Activated CD8-positive, alpha-beta T cell treated with anti-CD3 and anti-CD28 coated beads, Interleukin-2, amount 10 ng/mL, durations not matched to agents 7 days and 5 days (primary cell): ENCODE measurements around the gene TXNRD2. TPM values are rescaled to one million over a fixed set of nuclear protein-coding genes. Genes with fewer than 3 reads are reported as not detected.
"Not testable (repeated sequence)": the region's sequence is repeated elsewhere in the genome, so short reads cannot be mapped to it uniquely, and the experiment has no call there.

Experiments
- ATAC-seq: fragments of 150-1000 bp; cut with Tn5 transposase; one replicate; pipeline ENCODE4 v1.10.0; 2021; ENCODE audit warnings: moderate library complexity
- CTCF ChIA-PET: fragments of 350-600 bp; sonication (Branson Sonifier 250); formaldehyde crosslinking; loops from one replicate; lab custom pipeline; 2021; ENCODE audit warnings: antibody characterized with exemption; lab: Charles Lee
- POLR2A ChIA-PET: fragments of 350-600 bp; sonication (Branson Sonifier 250); formaldehyde crosslinking; loops from one replicate; lab custom pipeline; 2021; ENCODE audit warnings: antibody characterized with exemption; lab: Charles Lee
- DNase-seq: peaks from one replicate; pipeline ENCODE4 v3.0.0-alpha.2; 2020
- H3K27ac Mint-ChIP-seq: one replicate; pipeline ENCODE4 v1.8.0; 2021; ENCODE audit warnings: mild to moderate bottlenecking, mixed read lengths
- H3K27me3 Mint-ChIP-seq: one replicate; pipeline ENCODE4 v1.8.0; 2021; ENCODE audit warnings: low read depth, mixed read lengths
- H3K36me3 Mint-ChIP-seq: one replicate; pipeline ENCODE4 v1.8.0; 2021; ENCODE audit warnings: low read depth, mixed read lengths
- H3K4me1 Mint-ChIP-seq: one replicate; pipeline ENCODE4 v1.8.0; 2021; ENCODE audit warnings: low read depth, mixed read lengths
- H3K4me3 Mint-ChIP-seq: one replicate; pipeline ENCODE4 v1.8.0; 2021; ENCODE audit warnings: mild to moderate bottlenecking, mixed read lengths
- H3K9me3 Mint-ChIP-seq: one replicate; pipeline ENCODE4 v1.8.0; 2022; ENCODE audit warnings: mixed read lengths; ENCODE audit not compliant: insufficient read depth
- total RNA-seq, 2 experiments: library from RNA; stranded (reverse); gene quantifications; one replicate each; pipeline ENCODE4 v1.2.3, GENCODE V29; 2021

The TXNRD2 gene
- total RNA-seq, 2 experiments from 2014 or later: 16.1 to 19.3 TPM

DNA sequence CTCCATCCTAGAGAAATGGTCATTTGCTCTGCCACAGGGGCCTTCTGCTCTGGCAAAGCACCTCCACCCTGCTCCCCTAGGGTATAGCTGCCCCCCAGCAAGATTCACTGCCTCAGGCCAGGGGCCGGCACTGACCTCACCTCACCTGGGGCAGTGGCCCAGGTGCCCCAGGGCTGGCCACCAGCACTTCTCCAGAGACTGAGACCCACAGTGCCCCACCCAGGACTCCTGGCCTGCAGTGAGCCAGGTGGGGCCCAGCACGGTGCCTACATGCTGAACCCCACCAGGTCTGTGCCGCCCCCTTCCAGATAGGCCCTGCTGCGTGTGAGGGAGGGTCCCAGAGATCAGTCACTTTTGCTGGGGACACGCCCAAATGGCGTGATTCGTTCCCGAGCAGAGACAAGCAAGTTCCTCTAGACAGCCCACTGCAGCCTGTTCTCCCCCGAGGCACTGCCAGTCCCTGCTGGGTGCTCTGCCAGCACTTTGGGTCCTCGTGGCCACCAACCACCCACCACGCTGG lies 97.7 kb downstream of the TXNRD2 start:
- CTCF ChIA-PET: interaction anchor here (1.2 to 2.3 kb wide), 3 partner anchors 12 to 67 kb away, joined by 3 to 10 read pairs (median 7); no protein-coding TSS in a partner anchor
- POLR2A ChIA-PET: interaction anchor here (0.8 to 1.4 kb wide), 4 partner anchors 10 to 67 kb away, joined by 3 to 9 read pairs (median 4); partner anchors contain the start of genes GNB1L and RTL10
- H3K4me3 Mint-ChIP-seq: no peak overlapping the region

DNA sequence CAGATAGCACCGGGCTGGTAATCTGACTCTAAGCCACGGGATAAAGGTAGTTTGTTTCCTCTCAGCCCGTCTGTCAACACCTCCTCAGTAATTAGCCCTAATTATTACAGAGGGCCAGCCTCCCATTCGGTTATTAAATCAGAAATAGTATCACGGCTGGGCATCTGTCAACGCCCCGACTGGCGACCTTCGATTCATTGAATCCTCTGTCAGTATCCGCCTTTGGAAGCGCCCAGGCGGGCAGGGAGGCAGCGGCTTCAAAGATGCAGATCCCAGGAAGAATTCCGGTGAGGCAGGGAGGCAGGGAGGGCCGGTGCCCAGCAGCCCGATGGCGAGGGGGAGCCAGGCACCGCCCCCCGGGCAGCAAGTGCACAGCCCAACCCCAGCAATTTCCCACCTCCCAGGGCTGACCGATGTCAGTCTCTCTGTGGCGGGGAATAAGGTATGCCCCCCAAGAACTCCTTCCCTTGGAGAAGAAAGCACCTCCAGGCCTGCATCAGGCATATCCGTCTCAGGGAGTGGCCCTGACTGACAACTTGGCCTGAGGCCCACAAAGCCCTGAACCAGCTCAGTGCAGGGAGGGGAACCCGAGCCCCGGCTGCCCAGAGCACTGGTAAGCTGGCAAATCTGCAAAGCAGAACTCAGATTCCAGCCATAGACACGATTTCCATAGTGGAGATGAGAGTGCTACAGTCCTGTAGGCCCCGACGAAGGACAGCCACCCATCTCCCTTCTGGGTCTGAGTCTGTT lies 98.3 kb downstream of the TXNRD2 start:
- ATAC-seq (no peak), DNase-seq (no peak)
- Mint-ChIP-seq H3K9me3 (no peaks in the 10 kb centered on the region), H3K27ac (no peak overlapping the region), H3K36me3 (peaks cover 17% of the 10 kb centered on the region), H3K27me3 (no peaks in the 10 kb centered on the region), H3K4me1 (peaks cover 20% of the 10 kb centered on the region), H3K4me3 (no peak overlapping the region)
- CTCF ChIA-PET: interaction anchor here (1.1 to 2.0 kb wide), 2 partner anchors 8 to 68 kb away, joined by 3 to 10 read pairs; no protein-coding TSS in a partner anchor
- POLR2A ChIA-PET: interaction anchor here (1.4 kb wide), 1 partner anchor 11 kb away, joined by 4 read pairs; no protein-coding TSS in a partner anchor

More for the DNA sequence above, 97.7 kb downstream of the TXNRD2 start:
- ATAC-seq (no peak), DNase-seq (no peak)
- Mint-ChIP-seq H3K27me3 (no peaks in the 10 kb centered on the region), H3K27ac (peak overlapping the region; percentile 84), H3K36me3 (peaks cover 21% of the 10 kb centered on the region), H3K9me3 (no peaks in the 10 kb centered on the region), H3K4me1 (peaks cover 21% of the 10 kb centered on the region)

DNA sequence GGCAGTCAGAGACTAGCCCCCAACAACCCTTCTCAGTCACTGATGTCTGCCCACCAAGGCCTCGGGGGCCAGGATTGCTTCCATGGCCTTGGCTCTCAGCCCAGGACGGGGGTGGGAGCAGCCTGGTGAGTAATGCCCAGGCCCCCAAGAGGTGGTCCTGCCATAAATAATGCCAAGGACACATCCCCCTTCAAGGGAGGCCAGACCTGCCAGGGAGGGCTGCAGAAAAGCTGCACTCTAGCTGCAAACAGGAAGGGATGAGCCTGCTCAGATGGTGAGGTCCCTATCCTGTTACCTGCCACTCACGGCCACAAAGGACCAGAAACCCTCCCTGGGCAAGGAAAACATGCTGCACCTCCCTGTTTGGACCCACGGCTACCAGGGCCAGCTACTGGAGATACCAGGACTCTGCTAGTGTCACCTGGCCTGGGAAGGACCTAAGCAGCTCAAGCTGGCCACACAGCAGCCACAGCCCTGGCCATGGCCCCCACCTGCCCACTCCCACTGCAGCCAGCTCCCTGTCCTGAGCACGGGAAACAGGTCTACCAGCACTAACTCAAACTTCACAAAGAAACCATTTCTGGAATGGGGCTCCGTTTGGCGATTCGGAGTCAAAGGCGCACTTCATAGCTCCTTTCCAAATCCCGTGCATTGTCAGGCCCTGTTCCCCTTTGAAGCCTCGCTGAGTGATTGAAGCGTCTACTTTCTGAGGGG lies 99.1 kb downstream of the TXNRD2 start:
- Mint-ChIP-seq H3K4me3 (no peak overlapping the region), H3K4me1 (peaks cover 15% of the 10 kb centered on the region), H3K9me3 (no peaks in the 10 kb centered on the region), H3K36me3 (peaks cover 10% of the 10 kb centered on the region), H3K27me3 (no peaks in the 10 kb centered on the region), H3K27ac (no peak overlapping the region)
- ChIA-PET CTCF (interaction anchor here (1.1 kb wide), 1 partner anchor 9 kb away, joined by 3 read pairs; no protein-coding TSS in a partner anchor), POLR2A (interaction anchor here (1.4 to 1.7 kb wide), 2 partner anchors 10 to 11 kb away, joined by 4 to 5 read pairs; no protein-coding TSS in a partner anchor)
- DNase-seq (no peak), ATAC-seq (no peak)

DNA sequence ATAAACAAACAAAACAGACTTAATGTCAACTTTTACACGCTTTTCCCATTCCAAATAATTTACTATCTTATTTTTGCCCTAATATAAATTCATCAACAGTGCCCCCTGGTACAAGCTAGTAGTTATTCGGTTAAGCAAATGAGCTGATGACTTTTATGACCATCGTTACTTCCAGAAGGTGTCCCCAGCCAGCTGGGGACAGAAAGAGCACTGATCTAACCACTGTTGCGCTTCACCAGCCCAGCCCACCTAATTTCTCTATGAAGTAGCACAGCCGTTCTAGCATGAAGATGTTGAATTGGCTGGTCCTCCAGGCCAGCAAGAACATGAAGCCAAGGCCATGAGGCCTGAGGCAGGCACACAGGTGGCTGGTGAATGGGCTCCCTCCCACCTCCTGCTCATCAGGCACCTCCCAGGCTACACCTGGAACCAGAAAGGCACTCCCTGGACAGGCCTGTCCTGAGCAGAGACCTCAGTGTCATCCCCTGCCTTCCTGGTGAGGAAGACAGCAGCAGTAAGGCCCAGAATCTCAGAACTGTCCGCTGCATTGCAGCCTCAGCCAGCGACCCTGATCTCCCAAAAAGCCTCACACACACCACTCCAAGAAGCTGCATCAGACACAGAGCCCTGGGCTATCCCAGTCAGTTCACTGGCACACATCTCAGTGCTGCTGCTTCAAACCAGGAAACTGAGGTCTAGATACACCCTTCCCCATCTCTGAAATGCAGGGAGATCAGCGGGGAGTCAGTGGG lies 99.8 kb downstream of the TXNRD2 start:
- POLR2A ChIA-PET: interaction anchor here (1.7 kb wide), 1 partner anchor 9 kb away, joined by 5 read pairs; no protein-coding TSS in a partner anchor
- CTCF ChIA-PET: interaction anchor here (1.1 to 1.2 kb wide), 2 partner anchors 10 to 69 kb away, joined by 3 to 5 read pairs; no protein-coding TSS in a partner anchor
- H3K4me1 Mint-ChIP-seq: peaks cover 15% of the 10 kb centered on the region
- H3K36me3 Mint-ChIP-seq: peaks cover 3% of the 10 kb centered on the region
- no peak for DNase-seq
- no peak overlapping the region for H3K27ac Mint-ChIP-seq
- H3K9me3 Mint-ChIP-seq: no peaks in the 10 kb centered on the region
- H3K27me3 Mint-ChIP-seq: no peaks in the 10 kb centered on the region
- H3K4me3 Mint-ChIP-seq: no peak overlapping the region
- no peak for ATAC-seq

DNA sequence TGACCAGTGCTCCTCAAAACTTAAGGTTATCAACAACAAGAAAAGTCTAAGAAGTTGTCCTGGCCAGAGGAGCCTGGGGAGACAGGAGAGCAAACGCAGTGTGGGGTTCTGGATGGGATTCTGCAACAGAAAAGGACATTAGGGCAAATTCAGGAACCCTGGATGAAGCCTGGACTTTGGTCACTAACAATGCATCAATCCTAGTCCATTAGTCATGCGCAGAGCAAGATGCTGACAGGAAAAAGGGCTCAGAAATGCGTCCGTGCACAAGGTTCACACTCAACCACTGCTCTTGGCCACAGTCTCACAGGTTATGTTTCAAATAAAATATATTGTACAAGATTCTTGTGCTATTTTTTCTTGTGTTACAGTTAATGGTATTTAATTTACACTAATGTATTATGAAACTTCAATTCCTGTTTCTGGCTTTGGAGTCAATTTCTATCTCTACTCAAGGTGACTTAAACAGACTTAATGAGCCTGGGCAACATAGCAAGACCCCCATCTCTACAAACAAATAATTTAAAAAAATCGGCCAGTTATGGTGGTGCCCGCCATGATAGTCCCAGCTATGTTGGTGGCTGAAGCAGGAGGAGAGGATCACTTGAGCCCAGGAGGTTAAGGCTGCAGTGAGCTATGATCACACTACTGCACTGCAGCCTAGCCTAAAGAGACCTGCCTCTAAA lies 100.5 kb downstream of the TXNRD2 start:
- no peak for ATAC-seq

DNA sequence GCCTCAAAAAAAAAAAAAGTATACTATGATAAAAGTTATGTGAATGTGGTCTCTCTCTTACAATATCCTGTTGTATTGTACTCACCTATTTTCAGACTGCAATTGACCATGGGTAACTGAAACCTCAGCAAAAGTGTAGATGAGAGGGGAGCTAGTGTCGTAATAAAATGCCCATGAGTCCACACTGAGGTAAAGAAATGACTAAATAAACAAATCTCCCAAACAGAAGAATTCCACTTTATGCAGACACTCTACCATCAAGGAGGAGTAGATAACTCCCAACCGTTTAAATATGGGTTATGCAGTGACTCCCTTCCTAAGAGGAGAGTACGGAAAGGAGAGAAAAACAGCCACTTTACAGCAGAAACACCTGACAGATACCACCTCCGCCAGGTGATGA lies 101.6 kb downstream of the TXNRD2 start:
- H3K4me1 Mint-ChIP-seq: peaks cover 12% of the 10 kb centered on the region
- ChIA-PET CTCF (no interaction called here), POLR2A (no interaction called here)
- no peak overlapping the region for H3K4me3 Mint-ChIP-seq
- ATAC-seq (no peak), DNase-seq (no peak)
- no peaks in the 10 kb centered on the region for H3K27me3 Mint-ChIP-seq
- no peaks in the 10 kb centered on the region for H3K9me3 Mint-ChIP-seq
- no peak overlapping the region for H3K27ac Mint-ChIP-seq
- H3K36me3 Mint-ChIP-seq: no peaks in the 10 kb centered on the region

More for the DNA sequence above, 100.5 kb downstream of the TXNRD2 start:
- Mint-ChIP-seq H3K27ac (no peak overlapping the region), H3K4me3 (no peak overlapping the region), H3K27me3 (no peaks in the 10 kb centered on the region), H3K4me1 (peaks cover 15% of the 10 kb centered on the region), H3K9me3 (no peaks in the 10 kb centered on the region), H3K36me3 (no peaks in the 10 kb centered on the region)
- CTCF ChIA-PET: interaction anchor here (1.2 kb wide), 1 partner anchor 69 kb away, joined by 5 read pairs; no protein-coding TSS in a partner anchor
- POLR2A ChIA-PET: interaction anchor here (1.7 kb wide), 1 partner anchor 9 kb away, joined by 5 read pairs; no protein-coding TSS in a partner anchor
- DNase-seq: no peak

DNA sequence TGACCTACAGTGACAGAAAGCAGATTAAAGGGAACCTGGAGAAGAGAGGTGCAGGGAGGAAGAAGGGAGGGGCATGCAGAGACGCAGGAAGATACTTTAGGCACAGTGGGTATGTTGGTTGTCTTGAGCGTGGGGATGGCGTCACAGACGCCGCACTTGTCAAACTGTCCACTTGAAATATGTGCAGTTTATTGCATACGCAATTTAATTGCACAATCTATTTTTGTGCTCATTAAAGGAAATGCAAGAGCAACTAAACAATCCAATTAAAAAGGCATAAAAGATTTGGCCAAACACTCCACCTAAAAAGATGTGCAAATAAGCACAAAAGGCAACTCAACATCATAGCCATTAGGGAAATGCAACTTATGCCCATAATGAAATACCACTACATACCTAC lies 103.7 kb downstream of the TXNRD2 start:
- Mint-ChIP-seq H3K27ac (no peak overlapping the region), H3K4me3 (no peak overlapping the region), H3K9me3 (no peaks in the 10 kb centered on the region), H3K36me3 (peaks cover 1% of the 10 kb centered on the region), H3K4me1 (peaks cover 2% of the 10 kb centered on the region), H3K27me3 (no peaks in the 10 kb centered on the region)
- DNase-seq (no peak), ATAC-seq (no peak)
- ChIA-PET POLR2A (no interaction called here), CTCF (interaction anchor here (0.8 to 0.9 kb wide), 2 partner anchors 87 to 107 kb away, joined by 3 to 4 read pairs; no protein-coding TSS in a partner anchor)

DNA sequence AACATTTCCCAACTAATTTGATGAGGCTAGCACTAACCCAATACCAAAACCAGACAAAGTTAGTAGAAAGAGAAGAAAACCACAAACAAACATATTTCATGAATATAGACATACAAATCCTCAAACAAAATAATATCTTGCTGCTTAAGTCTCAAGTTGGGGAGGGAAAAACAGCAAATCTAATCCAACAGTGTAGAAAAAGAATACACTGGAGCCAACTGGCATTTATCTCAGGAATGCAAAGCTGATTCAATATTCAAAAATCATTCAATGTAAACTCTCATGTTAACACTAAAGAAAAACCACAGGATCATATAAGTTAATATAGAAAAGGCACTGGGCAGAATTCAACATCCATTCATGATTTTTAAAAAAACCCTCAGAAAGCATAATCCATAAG lies 105.1 kb downstream of the TXNRD2 start:
- ChIA-PET POLR2A (no interaction called here), CTCF (interaction anchor here (0.8 kb wide), 1 partner anchor 106 kb away, joined by 3 read pairs; no protein-coding TSS in a partner anchor)
- Mint-ChIP-seq H3K9me3 (no peaks in the 10 kb centered on the region), H3K4me3 (no peak overlapping the region), H3K27me3 (no peaks in the 10 kb centered on the region), H3K4me1 (peaks cover 6% of the 10 kb centered on the region), H3K27ac (no peak overlapping the region), H3K36me3 (peaks cover 1% of the 10 kb centered on the region)
- ATAC-seq (no peak), DNase-seq (no peak)

DNA sequence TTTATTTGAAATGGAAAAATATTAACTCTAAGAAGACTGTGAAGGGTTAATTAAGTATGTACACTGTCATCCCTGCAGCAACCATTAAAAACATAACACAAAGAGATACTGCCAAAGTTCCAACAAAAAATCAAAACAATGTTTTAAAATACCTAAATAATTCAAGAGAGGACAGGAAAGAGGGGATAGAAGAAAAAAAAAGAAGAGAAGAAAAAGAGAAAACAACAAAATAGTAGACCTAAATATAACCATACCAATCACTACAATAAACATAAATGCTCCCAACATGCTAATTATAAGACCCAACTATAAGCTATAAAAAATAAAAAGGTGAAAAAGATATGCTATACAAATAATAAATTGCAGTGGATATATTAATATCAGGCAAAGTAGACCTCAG lies 107.0 kb downstream of the TXNRD2 start:
- H3K27ac Mint-ChIP-seq: no peak overlapping the region
- POLR2A ChIA-PET: no interaction called here
- DNase-seq (no peak), ATAC-seq (no peak)
- H3K9me3 Mint-ChIP-seq: no peaks in the 10 kb centered on the region
- peaks cover 6% of the 10 kb centered on the region for H3K4me1 Mint-ChIP-seq
- H3K27me3 Mint-ChIP-seq: no peaks in the 10 kb centered on the region
- H3K36me3 Mint-ChIP-seq: peaks cover 1% of the 10 kb centered on the region
- no peak overlapping the region for H3K4me3 Mint-ChIP-seq
- CTCF ChIA-PET: no interaction called here

DNA sequence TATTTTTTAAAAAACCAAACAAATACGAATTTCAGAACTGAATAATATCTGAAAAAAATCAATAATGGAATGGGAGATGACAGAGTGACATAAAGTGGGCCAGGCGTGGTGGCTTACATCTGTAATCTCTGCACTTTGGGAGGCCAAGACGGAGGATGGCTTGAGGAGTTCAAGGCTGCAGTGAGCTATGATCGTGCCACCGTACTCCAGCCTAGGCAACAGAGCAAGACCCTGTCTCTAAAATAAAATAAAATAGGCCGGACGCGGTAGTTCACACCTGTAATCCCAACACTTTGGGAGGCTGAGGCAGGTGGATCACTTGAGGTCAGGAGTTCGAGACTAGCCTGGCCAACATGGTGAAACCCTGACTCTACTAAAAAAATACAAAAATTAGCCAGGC lies 108.3 kb downstream of the TXNRD2 start:
- POLR2A ChIA-PET, H3K4me1 Mint-ChIP-seq, H3K27me3 Mint-ChIP-seq, DNase-seq, H3K4me3 Mint-ChIP-seq, H3K9me3 Mint-ChIP-seq, H3K36me3 Mint-ChIP-seq, ATAC-seq, H3K27ac Mint-ChIP-seq: not testable (repeated sequence)
- CTCF ChIA-PET: interaction anchor here (1.0 to 1.3 kb wide), 3 partner anchors 12 to 77 kb away, joined by 3 to 4 read pairs (median 3); no protein-coding TSS in a partner anchor
